ENCODE measurements around the gene DPF3. TPM values are rescaled to one million over a fixed set of nuclear protein-coding genes. Genes with fewer than 3 reads are reported as not detected.

The DPF3 gene
- total and polyA plus RNA-seq, 2 of the 13 experiments (the other 11 are each of a cell fraction or from before 2014, with no cell fraction given) = 0.09 to 0.60 TPM

GRCh38 chr14:72573725-72574417 is 320.0 kb downstream of the DPF3 start:
- intact Hi-C loops (cut with micrococcal nuclease; ENCODE audit: unreplicated experiment) = no loop called here
- Histone ChIP-seq H3K4me3 (replicated peaks in 1 of 3; ENCODE audit: insufficient read depth in 1 of 3, low read depth in 2 of 3, low read length in 3 of 3) (no peak overlapping the region), H2AFZ (ENCODE audit: low read length) (no peak overlapping the region), H3K9ac (ENCODE audit: insufficient read depth, low read depth, low read length) (no peak overlapping the region), H3K4me2 (ENCODE audit: low read depth, low read length) (no peak overlapping the region), H3K27me3 (ENCODE audit: control insufficient read depth in 1 of 2, insufficient read depth in 2 of 2, low read length in 2 of 2) (peaks cover 0 to 1% of the 10 kb centered on the region in 2 experiments; a peak in 2 of 5 replicates), H4K20me1 (ENCODE audit: insufficient read depth, low read length) (no peaks in the 10 kb centered on the region), H3K79me2 (ENCODE audit: insufficient read depth, low read length) (no peaks in the 10 kb centered on the region), H3K27ac (ENCODE audit: extremely low read length, insufficient read depth, low read length) (no peak overlapping the region), H3K4me1 (ENCODE audit: insufficient read depth, low read length) (no peaks in the 10 kb centered on the region), H3K9me3 (ENCODE audit: low read length) (no peaks in the 10 kb centered on the region), H3K36me3 (replicated peaks in 1 of 2; ENCODE audit: control insufficient read depth in 1 of 2, insufficient read depth in 2 of 2, low read length in 2 of 2) (no peaks in the 10 kb centered on the region)
- 7% methylated on average over 8 of the region's 9 CpGs for WGBS (ENCODE audit: low lambda C conversion rate)
- no TSS peak for BruUV-seq (replicated peaks)
- no peak for ATAC-seq
- ChIA-PET POLR2A (no interaction called here), CTCF (ENCODE audit: low intra/inter-chr PET ratio, low total read pairs) (no interaction called here)
- FAIRE-seq = no peak
- in situ Hi-C loops (cut with HindIII; ENCODE audit: extremely low pct_ligation_motif_present, low pct_unique_long_range_greater_than_20kb) = no loop called here
- DNase-seq (ENCODE audit: low spot score) = no peak
- no peak for TF ChIP-seq ZNF431 (CRISPR knock-in tag; IDR thresholded peaks at IDR 0.05; ENCODE audit: borderline replicate concordance, low read depth)
- no peak for TF ChIP-seq ZNF101 (CRISPR knock-in tag; IDR thresholded peaks at IDR 0.05; ENCODE audit: borderline replicate concordance, low read depth)
- no peak for TF ChIP-seq ZNF3 (CRISPR knock-in tag; IDR thresholded peaks at IDR 0.05)
- no peak for TF ChIP-seq HMG20B (CRISPR knock-in tag; conservative IDR thresholded peaks at IDR 0.05)
- TF ChIP-seq HMG20A (CRISPR knock-in tag; IDR thresholded peaks at IDR 0.05; ENCODE audit: borderline replicate concordance) = no peak
- no peak for TF ChIP-seq REXO4 (CRISPR knock-in tag; IDR thresholded peaks at IDR 0.05; ENCODE audit: borderline replicate concordance)
- no peak for TF ChIP-seq ZUFSP (CRISPR knock-in tag; IDR thresholded peaks at IDR 0.05; ENCODE audit: borderline replicate concordance)
- TF ChIP-seq ZMYM3 (CRISPR knock-in tag; IDR thresholded peaks at IDR 0.05) = no peak
- no peak for TF ChIP-seq ZBTB7A (CRISPR knock-in tag; IDR thresholded peaks at IDR 0.05)
- no peak for TF ChIP-seq CEBPG (CRISPR knock-in tag; IDR thresholded peaks at IDR 0.05)
- no peak for TF ChIP-seq CREB3 (CRISPR knock-in tag; IDR thresholded peaks at IDR 0.05)
- no peak for TF ChIP-seq MED13 (CRISPR knock-in tag; IDR thresholded peaks at IDR 0.05)

Small RNA genes lying within 50 kb of the gene (small RNA-seq; reads per million reads assigned to genes)
- 0 reads per million in 3 experiments for gene RF00019 (ENCODE audit: insufficient read depth in 2 of 3, insufficient read length in 3 of 3, low read depth in 2 of 3, low replicate concordance in 1 of 3)

Other genes with a start within 250 kb of the DPF3 start
- 17.3 and 18.8 TPM in 2 replicates for gene DCAF4, start 32.4 kb upstream of the DPF3 start, total RNA-seq (2016; rRNA removed; fragmentation: Illumina TruSeq; extraction: Trizol)
- 21.1 and 25.6 TPM in 2 replicates for gene DCAF4, start 32.4 kb upstream of the DPF3 start, polyA plus RNA-seq (2011; rRNA removed)
- 2.6 and 2.8 TPM in 2 replicates for gene ZFYVE1, start 133.0 kb upstream of the DPF3 start, total RNA-seq (2016; rRNA removed; fragmentation: Illumina TruSeq; extraction: Trizol)
- gene ZFYVE1, start 133.0 kb upstream of the DPF3 start, polyA plus RNA-seq (2011; rRNA removed) = 5.3 and 6.9 TPM in 2 replicates
- gene RBM25, start 164.4 kb upstream of the DPF3 start, total RNA-seq (2016; rRNA removed; fragmentation: Illumina TruSeq; extraction: Trizol) = 52.0 and 65.9 TPM in 2 replicates
- gene RBM25, start 164.4 kb upstream of the DPF3 start, polyA plus RNA-seq (2011; rRNA removed) = 34.1 and 39.4 TPM in 2 replicates
- gene PSEN1, start 242.4 kb upstream of the DPF3 start, total RNA-seq (2016; rRNA removed; fragmentation: Illumina TruSeq; extraction: Trizol) = 21.8 and 26.6 TPM in 2 replicates
- 12.5 and 14.5 TPM in 2 replicates for gene PSEN1, start 242.4 kb upstream of the DPF3 start, polyA plus RNA-seq (2011; rRNA removed)